Activated naive CD8-positive, alpha-beta T cell treated with anti-CD3 and anti-CD28 coated beads, Interleukin-2, amount 10 ng/mL, durations not matched to agents 7 days and 5 days (primary cell): ENCODE measurements around the gene UTF1. TPM values are rescaled to one million over a fixed set of nuclear protein-coding genes. Genes with fewer than 3 reads are reported as not detected.
A peak's percentile ranks its signal among the peaks of the same experiment; 100 is the strongest.

Experiments
- ATAC-seq: fragments of 150-1000 bp; cut with Tn5 transposase; one replicate; pipeline ENCODE4 v1.10.0; 2021; ENCODE audit warnings: low read depth, moderate library complexity
- POLR2A ChIA-PET: fragments of 350-600 bp; sonication (Branson Sonifier 250); formaldehyde crosslinking; loops from one replicate; lab custom pipeline; 2021; ENCODE audit warnings: antibody characterized with exemption; lab: Charles Lee
- DNase-seq: peaks from one replicate; pipeline ENCODE4 v3.0.0; 2021
- H3K27ac Mint-ChIP-seq: one replicate; pipeline ENCODE4 v1.8.0; 2022; ENCODE audit warnings: mild to moderate bottlenecking, mixed read lengths
- H3K27me3 Mint-ChIP-seq: one replicate; pipeline ENCODE4 v1.8.0; 2022; ENCODE audit warnings: mild to moderate bottlenecking, moderate library complexity, mixed read lengths
- H3K36me3 Mint-ChIP-seq: one replicate; pipeline ENCODE4 v1.8.0; 2021; ENCODE audit warnings: mild to moderate bottlenecking, mixed read lengths
- H3K4me1 Mint-ChIP-seq: one replicate; pipeline ENCODE4 v1.8.0; 2021; ENCODE audit warnings: mixed read lengths
- H3K4me3 Mint-ChIP-seq: one replicate; pipeline ENCODE4 v1.8.0; 2022; ENCODE audit warnings: mild to moderate bottlenecking, moderate library complexity, mixed read lengths
- H3K9me3 Mint-ChIP-seq: one replicate; pipeline ENCODE4 v1.8.0; 2021; ENCODE audit warnings: mixed read lengths
- total RNA-seq, 2 experiments: library from RNA; stranded (reverse); gene quantifications; one replicate each; pipeline ENCODE4 v1.2.3, GENCODE V29; 2021

The UTF1 gene
- total RNA-seq, 2 experiments from 2014 or later = not detected

DNA sequence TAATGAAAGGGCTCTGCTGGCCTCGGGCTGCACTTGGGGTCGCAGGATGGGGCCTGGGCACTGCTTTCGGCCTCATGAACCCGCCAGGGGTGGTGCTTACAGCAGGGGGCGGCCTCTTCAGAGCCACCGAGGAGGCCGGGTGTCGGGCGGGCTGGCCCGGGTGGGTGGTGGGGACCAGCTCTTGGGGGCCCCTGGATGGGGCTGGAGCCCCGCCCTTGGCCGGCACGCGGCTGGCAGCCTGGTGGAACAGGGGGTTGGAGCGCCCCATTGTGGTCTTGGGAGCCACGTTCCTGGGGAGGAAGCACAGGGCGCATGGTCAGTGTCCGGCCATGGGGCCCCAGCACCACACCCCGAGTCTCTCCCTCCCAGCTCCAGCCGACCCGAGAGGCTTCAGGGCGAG lies 37.8 kb downstream of the UTF1 start:
- DNase-seq (no peak), ATAC-seq (no peak)
- no peak overlapping the region for H3K27ac Mint-ChIP-seq
- no peaks in the 10 kb centered on the region for H3K27me3 Mint-ChIP-seq
- peaks cover 17% of the 10 kb centered on the region for H3K4me1 Mint-ChIP-seq
- no peaks in the 10 kb centered on the region for H3K9me3 Mint-ChIP-seq
- H3K4me3 Mint-ChIP-seq = no peak overlapping the region
- POLR2A ChIA-PET = interaction anchor here (1.4 to 1.5 kb wide), 2 partner anchors 9 kb away, joined by 3 to 5 read pairs; partner anchors contain the start of gene ADAM8
- peaks cover 6% of the 10 kb centered on the region for H3K36me3 Mint-ChIP-seq

DNA sequence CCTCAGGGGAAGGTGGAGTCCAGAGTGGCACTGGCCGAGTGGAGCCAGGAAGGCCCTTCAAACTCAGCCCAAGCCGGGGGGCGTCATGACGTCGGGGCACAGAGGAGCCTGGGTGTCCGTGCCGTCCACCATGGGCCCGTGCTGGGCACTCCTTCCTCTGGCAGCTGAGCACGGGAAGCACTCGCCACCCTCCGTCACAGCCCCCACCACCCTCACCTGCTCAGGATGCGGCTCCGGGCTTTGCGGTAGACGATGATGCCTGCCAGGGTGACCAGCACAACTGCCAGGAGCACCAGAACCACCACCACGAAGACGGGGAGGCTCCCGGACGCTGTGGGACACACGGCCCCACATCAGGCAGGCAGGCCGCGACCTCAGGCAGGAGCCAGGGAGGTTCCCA lies 38.5 kb downstream of the UTF1 start:
- ATAC-seq = no peak
- no peak for DNase-seq
- Mint-ChIP-seq H3K36me3 (peaks cover 6% of the 10 kb centered on the region), H3K4me3 (no peak overlapping the region), H3K27me3 (no peaks in the 10 kb centered on the region), H3K4me1 (peaks cover 17% of the 10 kb centered on the region), H3K9me3 (no peaks in the 10 kb centered on the region), H3K27ac (no peak overlapping the region)
- POLR2A ChIA-PET = no interaction called here

DNA sequence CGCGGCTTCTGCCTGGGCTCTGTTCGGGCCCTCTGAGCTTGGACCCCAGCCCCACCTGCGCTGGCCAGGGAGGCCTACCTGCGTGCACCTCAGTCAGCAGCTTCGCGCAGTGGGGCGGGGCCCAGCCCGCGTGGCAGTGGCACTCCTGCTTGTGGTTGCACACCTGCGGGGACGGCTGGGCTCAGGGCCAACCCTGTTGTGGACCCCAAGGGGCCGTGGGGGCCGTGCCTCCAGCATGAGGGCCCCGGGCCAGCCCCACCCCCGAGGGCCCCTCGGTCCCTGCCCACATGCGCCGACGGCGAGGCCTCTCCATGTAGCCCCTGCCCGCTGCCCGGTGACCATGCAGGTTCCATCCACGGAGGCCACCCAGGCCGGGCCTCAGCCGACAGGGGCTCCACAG lies 39.4 kb downstream of the UTF1 start:
- Mint-ChIP-seq H3K9me3 (no peaks in the 10 kb centered on the region), H3K4me1 (peaks cover 10% of the 10 kb centered on the region), H3K27me3 (no peaks in the 10 kb centered on the region), H3K4me3 (no peak overlapping the region), H3K27ac (no peak overlapping the region), H3K36me3 (peaks cover 4% of the 10 kb centered on the region)
- POLR2A ChIA-PET = no interaction called here
- DNase-seq (no peak), ATAC-seq (no peak)

DNA sequence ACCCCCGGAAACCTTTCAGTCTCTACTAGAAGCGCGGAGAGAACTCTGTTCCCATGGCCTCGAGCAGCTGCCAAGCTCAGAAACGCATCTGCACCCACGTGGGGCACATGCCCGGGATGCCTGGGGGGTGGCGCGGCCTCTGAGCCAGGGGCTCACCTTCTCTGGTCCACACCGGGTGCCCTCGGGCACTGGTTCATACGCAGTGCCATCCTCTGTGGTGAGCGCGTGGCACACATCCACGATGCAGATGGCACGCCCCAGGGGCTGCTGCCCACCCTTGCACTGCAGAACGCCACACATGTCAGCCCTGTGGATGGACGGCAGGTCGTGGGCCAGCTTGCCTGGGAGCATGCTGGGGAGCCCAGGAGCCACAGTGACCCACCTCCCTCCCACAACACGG lies 40.2 kb downstream of the UTF1 start:
- H3K9me3 Mint-ChIP-seq = no peaks in the 10 kb centered on the region
- ATAC-seq (no peak), DNase-seq (no peak)
- no peak overlapping the region for H3K4me3 Mint-ChIP-seq
- peaks cover 2% of the 10 kb centered on the region for H3K36me3 Mint-ChIP-seq
- peaks cover 6% of the 10 kb centered on the region for H3K4me1 Mint-ChIP-seq
- H3K27ac Mint-ChIP-seq = no peak overlapping the region
- no peaks in the 10 kb centered on the region for H3K27me3 Mint-ChIP-seq
- POLR2A ChIA-PET = interaction anchor here (0.8 kb wide), 1 partner anchor 11 kb away, joined by 3 read pairs; no protein-coding TSS in a partner anchor

DNA sequence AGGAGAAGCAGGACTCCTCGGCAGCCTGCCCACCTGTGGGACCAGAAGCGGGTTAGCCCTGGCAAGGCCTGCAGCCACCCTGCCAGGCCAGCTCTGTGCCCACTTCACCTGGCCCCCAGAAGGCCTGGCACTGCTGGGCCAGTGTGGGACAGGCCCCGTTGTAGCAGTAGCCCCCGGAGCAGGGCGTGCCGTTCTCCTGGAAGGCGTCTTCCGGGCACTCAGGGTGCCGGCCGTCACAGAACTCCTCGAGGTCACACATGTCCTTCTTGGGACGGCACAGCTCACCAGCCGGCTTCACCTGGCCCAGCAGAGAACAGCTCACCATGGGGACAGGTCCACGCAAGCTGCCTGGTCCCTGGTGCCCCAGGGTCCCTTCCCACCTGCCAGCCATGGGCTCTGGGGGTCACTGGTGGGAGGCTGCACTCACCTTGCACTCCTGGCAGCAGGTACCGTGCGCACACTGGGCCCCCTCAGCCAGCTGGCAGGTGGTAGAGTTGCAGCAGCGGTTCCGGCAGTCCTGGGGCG lies 40.8 kb downstream of the UTF1 start:
- DNase-seq (no peak), ATAC-seq (no peak)
- H3K4me1 Mint-ChIP-seq = peaks cover 6% of the 10 kb centered on the region
- no peaks in the 10 kb centered on the region for H3K27me3 Mint-ChIP-seq
- no peak overlapping the region for H3K27ac Mint-ChIP-seq
- no peaks in the 10 kb centered on the region for H3K9me3 Mint-ChIP-seq
- H3K36me3 Mint-ChIP-seq = peaks cover 2% of the 10 kb centered on the region
- POLR2A ChIA-PET = interaction anchor here (0.8 kb wide), 1 partner anchor 12 kb away, joined by 3 read pairs; no protein-coding TSS in a partner anchor
- H3K4me3 Mint-ChIP-seq = no peak overlapping the region

DNA sequence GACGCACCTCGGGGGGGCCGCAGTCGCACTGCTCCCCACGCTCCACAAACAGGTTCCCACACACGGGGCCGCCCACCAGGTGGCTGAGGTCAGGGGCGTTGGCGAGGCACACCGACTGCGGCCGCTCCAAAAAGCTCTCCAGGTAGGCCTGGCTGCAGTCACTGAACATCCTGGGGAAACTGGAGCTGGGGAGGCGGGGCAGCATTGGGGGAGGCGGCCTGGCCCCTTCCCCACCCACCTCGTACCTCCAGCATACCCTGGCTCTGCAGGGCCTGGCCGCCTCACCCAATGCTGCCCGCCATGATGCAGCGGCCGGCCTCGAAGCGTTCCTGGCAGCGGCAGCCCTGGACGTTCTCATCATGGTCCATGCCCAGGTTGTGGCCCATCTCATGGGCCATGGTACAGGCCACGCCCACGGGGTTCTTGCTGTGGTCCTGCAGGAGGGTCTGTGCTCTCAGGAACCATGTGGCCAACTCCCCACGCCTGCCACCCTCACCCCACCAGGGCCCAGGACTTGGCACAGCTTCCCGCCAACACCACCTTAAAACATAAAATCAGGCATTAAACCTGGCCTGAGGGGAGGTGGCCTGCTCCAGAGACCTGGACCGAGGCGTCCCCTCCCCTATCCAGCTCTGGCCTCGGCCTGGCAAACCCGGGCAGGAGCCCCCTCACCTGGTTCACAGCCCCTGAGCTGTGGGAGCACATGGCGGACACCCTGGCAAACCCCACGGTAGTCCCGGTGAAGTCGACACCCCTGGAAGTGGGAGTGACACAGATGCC lies 41.7 kb downstream of the UTF1 start:
- POLR2A ChIA-PET = no interaction called here
- H3K27me3 Mint-ChIP-seq = no peaks in the 10 kb centered on the region

DNA sequence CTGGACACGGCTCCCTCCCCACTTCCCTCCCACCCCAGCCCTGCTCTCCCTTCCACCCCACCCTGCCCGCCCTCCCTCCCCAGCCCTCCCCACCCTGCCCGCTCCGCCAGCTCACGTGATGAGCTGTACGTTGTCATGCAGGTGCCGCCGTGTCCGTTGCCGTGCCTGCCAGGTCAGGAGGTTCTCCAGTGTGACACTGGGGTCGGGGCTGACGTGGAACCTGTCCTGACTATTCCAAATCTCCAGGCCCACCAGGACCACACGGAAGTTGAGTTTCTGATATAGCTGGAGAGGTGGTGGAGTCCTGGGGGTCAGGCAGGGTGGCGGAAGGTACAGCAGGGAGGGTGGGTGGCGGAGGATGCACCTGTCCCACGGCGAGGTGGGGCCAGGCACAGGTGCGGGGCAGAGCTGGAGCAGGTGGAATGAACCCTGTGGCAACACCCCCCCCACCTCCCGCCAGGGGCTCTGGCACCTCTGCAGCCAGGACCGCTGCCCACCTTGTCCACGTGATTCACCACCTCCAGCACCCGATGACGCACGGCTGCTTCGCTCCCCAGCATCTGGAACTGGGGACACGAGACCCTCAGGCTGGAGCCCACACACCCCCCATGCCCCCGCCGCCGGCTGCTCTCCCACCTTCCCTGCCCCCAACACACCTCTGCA lies 42.4 kb downstream of the UTF1 start:
- no peaks in the 10 kb centered on the region for H3K27me3 Mint-ChIP-seq
- no peak overlapping the region for H3K4me3 Mint-ChIP-seq
- no peak overlapping the region for H3K27ac Mint-ChIP-seq

More for the DNA sequence above, 41.7 kb downstream of the UTF1 start:
- H3K36me3 Mint-ChIP-seq = peaks cover 2% of the 10 kb centered on the region
- no peak overlapping the region for H3K4me3 Mint-ChIP-seq
- peaks cover 8% of the 10 kb centered on the region for H3K4me1 Mint-ChIP-seq
- no peak overlapping the region for H3K27ac Mint-ChIP-seq
- ATAC-seq = no peak
- no peak for DNase-seq
- no peaks in the 10 kb centered on the region for H3K9me3 Mint-ChIP-seq

DNA sequence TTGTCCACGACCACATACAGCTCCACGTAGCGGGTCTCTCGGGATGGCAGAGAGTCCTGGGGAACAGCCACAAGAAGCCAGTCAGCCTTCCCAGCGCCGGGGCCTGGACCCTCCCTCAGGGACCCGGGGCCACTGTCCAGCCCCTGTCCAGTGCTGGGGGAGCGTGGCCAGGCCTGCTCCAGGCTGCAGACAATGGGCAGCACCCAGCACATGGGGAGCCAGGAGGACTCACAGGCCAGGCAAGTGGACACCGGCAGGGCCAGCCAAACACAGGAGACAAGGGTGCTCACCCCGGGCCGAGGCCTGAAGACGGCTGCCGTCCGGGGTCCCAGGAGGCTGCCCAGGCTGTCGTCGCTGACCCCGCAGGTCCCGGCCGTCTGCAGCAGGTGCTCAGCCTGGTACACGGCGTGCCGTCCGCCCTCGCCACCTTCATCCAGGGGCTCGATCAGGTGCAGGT lies 43.0 kb downstream of the UTF1 start:
- POLR2A ChIA-PET = no interaction called here
- no peak overlapping the region for H3K27ac Mint-ChIP-seq

More for the DNA sequence above, 42.4 kb downstream of the UTF1 start:
- Mint-ChIP-seq H3K36me3 (peaks cover 2% of the 10 kb centered on the region), H3K9me3 (no peaks in the 10 kb centered on the region), H3K4me1 (peaks cover 8% of the 10 kb centered on the region)
- no peak for DNase-seq
- POLR2A ChIA-PET = no interaction called here
- no peak for ATAC-seq

DNA sequence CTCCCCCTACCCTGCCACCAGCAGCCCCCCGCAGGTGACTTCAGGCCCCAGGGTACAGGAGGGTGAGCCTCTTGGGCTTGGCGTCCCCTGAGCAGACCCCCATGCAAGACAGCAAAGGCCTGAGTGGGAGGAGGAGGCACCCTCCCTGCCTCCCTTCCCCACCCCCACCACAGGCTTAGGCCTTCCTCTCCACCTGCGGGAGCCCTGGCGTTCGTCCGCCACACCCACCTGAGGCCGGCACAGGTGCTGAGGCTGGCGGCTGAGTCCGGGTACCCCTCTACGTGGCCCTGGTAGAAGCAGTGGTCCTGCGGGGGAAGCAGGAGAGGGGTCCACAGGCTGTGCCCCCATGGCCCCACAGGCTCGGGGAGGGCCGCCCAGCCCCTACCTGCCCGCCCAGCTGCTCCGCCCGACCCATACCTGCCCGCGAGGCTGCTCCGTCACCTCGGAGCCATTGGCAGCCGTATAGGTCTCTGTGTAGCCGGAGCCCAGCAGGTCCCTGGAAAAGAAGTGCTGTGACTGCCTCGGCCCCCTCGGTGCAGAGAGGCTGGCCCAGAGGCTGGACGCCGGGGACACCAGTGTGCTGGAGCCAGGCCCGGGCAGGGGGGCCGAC lies 43.6 kb downstream of the UTF1 start:
- ATAC-seq = no peak
- H3K9me3 Mint-ChIP-seq = no peaks in the 10 kb centered on the region
- no peaks in the 10 kb centered on the region for H3K27me3 Mint-ChIP-seq
- H3K4me3 Mint-ChIP-seq = peak overlapping the region; percentile 30
- H3K4me1 Mint-ChIP-seq = peaks cover 18% of the 10 kb centered on the region
- H3K27ac Mint-ChIP-seq = no peak overlapping the region
- POLR2A ChIA-PET = interaction anchor here (3.8 kb wide), 1 partner anchor 15 kb away, joined by 26 read pairs; no protein-coding TSS in a partner anchor
- H3K36me3 Mint-ChIP-seq = peaks cover 3% of the 10 kb centered on the region
- DNase-seq = no peak

More for the DNA sequence above, 43.0 kb downstream of the UTF1 start:
- Mint-ChIP-seq H3K36me3 (peaks cover 2% of the 10 kb centered on the region), H3K9me3 (no peaks in the 10 kb centered on the region), H3K27me3 (no peaks in the 10 kb centered on the region), H3K4me3 (no peak overlapping the region), H3K4me1 (peaks cover 12% of the 10 kb centered on the region)
- ATAC-seq (no peak), DNase-seq (no peak)

DNA sequence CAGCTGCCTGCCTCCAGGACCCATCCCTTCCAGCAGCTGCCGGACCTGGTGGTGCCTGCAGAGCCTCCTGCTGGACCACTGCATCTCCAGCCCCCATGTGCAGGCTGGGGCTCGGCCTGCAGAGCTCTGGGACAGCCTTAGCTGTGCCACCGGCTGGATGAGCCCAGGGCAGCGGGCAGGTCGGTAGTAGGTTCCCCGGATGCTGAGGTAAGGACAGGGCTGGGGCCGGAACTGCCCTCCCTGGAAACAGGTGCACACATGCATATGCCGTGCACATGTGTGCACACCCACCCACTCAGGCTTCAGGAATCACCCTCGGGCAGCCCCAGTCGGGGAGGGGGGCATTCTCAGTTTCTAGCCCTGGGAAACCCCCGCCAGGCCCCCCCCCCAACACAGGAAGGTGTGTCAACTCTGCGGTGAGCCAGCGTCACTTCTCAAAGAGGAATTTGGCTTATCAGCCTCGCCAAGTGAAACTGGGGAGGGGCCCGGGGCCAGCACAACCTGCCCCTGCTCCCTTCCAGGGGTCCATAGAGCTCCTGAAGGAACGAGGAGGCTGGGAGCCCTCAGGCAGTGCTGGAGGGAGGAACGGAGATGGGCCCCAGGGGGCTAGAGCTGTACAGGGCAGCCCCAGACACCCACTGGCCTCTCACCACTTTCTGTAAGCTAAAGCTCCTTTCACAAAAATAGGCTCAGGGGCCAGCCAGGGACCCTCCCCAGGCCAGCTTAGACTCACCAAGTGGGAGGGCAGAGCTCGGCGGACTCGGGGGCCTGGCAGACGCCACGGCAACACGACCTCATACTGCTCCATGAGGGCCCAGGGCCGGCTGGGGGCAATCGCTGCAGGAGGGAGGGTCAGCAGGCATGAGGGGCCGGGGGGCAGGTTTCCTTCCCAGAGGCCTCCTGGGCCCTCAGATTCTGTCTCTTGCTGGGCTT lies 45.0 kb downstream of the UTF1 start:
- peaks cover 3% of the 10 kb centered on the region for H3K36me3 Mint-ChIP-seq
- H3K27ac Mint-ChIP-seq = peak overlapping the region; percentile 82
- H3K9me3 Mint-ChIP-seq = no peaks in the 10 kb centered on the region
- peaks cover 23% of the 10 kb centered on the region for H3K4me1 Mint-ChIP-seq
- peak overlapping the region; percentile 87 for H3K4me3 Mint-ChIP-seq
- H3K27me3 Mint-ChIP-seq = no peaks in the 10 kb centered on the region
- DNase-seq (peak; percentile 71), ATAC-seq (peak; percentile 59)
- POLR2A ChIA-PET = interaction anchor here (1.3 to 3.8 kb wide), 6 partner anchors 12 to 313 kb away, joined by 4 to 35 read pairs (median 8); no protein-coding TSS in a partner anchor

DNA sequence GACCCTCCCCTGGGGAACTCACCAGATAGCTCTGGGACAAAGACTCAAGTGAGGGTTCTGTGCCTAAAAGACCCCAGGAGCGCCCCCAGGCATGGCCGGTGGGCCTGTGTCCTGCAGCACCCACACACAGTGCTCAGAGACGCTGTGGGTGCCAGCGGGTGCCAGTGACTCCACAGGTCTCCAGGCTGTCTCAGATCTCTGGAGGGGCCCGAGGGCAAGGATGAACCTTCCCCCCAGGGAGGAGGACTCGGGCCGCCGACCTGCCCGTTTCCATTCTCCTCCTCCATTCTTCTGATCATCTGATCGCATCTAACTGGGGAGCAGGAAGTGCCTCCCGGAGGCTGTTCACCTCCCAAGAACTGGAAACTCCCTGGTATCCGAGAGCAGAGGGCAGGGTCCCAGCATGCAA lies 45.7 kb downstream of the UTF1 start:
- POLR2A ChIA-PET = interaction anchor here (0.7 to 3.8 kb wide), 8 partner anchors 9 to 314 kb away, joined by 3 to 35 read pairs (median 5); no protein-coding TSS in a partner anchor
- Mint-ChIP-seq H3K4me1 (peaks cover 23% of the 10 kb centered on the region), H3K36me3 (peaks cover 3% of the 10 kb centered on the region), H3K27me3 (no peaks in the 10 kb centered on the region), H3K27ac (peak overlapping the region; percentile 82), H3K9me3 (no peaks in the 10 kb centered on the region), H3K4me3 (peak overlapping the region; percentile 87)
- DNase-seq (peak; percentile 68), ATAC-seq (peak; percentile 37)

DNA sequence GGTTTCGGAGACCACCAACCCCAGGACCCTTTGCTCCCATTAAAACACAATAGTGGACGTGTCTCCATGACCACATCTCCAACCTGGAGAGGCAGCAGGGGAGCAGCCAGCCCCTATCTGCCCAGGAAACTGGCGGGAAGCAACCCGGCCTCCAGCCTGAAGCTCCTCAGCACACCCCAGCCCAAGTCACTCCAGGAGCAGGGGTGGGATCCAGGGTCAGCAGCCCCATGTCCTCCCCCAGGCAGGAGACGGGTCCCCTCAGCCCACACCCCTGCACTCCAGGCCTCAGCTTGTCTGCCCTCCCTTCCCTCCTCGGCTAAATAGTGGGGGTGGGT lies 46.0 kb downstream of the UTF1 start:
- Mint-ChIP-seq H3K9me3 (no peaks in the 10 kb centered on the region), H3K36me3 (peaks cover 3% of the 10 kb centered on the region)

More for the DNA sequence above, 46.0 kb downstream of the UTF1 start:
- Mint-ChIP-seq H3K27me3 (no peaks in the 10 kb centered on the region), H3K27ac (peak overlapping the region; percentile 82), H3K4me1 (peaks cover 23% of the 10 kb centered on the region), H3K4me3 (peak overlapping the region; percentile 87)
- ATAC-seq (no peak), DNase-seq (no peak)
- POLR2A ChIA-PET = interaction anchor here (0.7 to 3.8 kb wide), 8 partner anchors 9 to 314 kb away, joined by 3 to 35 read pairs (median 4); no protein-coding TSS in a partner anchor
